Mucosa of descending colon (tissue), 3 donors: ENCODE data around the gene MFSD1. TPM values are rescaled to one million over a fixed set of nuclear protein-coding genes. Genes with fewer than 3 reads are reported as not detected.

Experiments used
- ATAC-seq: fragments of 200-7000 bp; cut with Tn5 transposase; one replicate; pipeline ENCODE4 v1.9.1; 2020; ENCODE audit warnings: mild to moderate bottlenecking, moderate library complexity
- DNase-seq, 3 donors: peaks; one replicate each; pipeline ENCODE4 v3.0.0-alpha.2; 2020
- H3K36me3 ChIP-seq: fragments of 200-600 bp; one replicate; pipeline ENCODE4 v1.8.0; 2021; ENCODE audit warnings: low read depth, mild to moderate bottlenecking
- H3K4me1 ChIP-seq: fragments of 200-600 bp; one replicate; pipeline ENCODE4 v1.8.0; 2021; ENCODE audit warnings: low read depth, mild to moderate bottlenecking
- H3K4me3 ChIP-seq: fragments of 200-600 bp; one replicate; pipeline ENCODE4 v1.8.0; 2021; ENCODE audit warnings: mild to moderate bottlenecking
- H3K9me3 ChIP-seq: fragments of 200-600 bp; one replicate; pipeline ENCODE4 v1.8.0; 2021; ENCODE audit warnings: mild to moderate bottlenecking
- CTCF ChIP-seq: fragments of 200-600 bp; IDR thresholded peaks from one replicate; pipeline ENCODE4 v1.8.0; 2022; ENCODE audit warnings: antibody characterized with exemption, mild to moderate bottlenecking
- intact Hi-C, 2 donors: fragments of 100-400 bp; cut with DNase I in 1 of 2; cut with micrococcal nuclease in 1 of 2; formaldehyde crosslinking; loops; one replicate each; pipeline versions ENCODE4 v1.11.0 to v1.11.1; 2022; cut with DNase I, micrococcal nuclease
- total RNA-seq, 3 donors: library from RNA; stranded (reverse); fragmentation: NEBNext Ultra II Directional in 2 of 3; extraction: Animal tissue kit (Norgen Biotek cat#: 25700) in 2 of 3; gene quantifications; one replicate each; pipeline versions ENCODE4 v1.2.1 to v1.2.4, GENCODE V29; 2021 to 2023
- donor health status: DM: no; HTN: no; CAD: no; lungs with moderate emphysema.
- donor health status: DM: no; HTN: no; CAD: no.
- donor health status: DM: no; HTN: yes; CAD: no.

MFSD1 gene
- total RNA-seq, 3 donors from 2014 or later, result 55.3 to 77.8 (median 59.4) TPM

GRCh38 chr3:158769549-158769948, 32.3 kb upstream of the MFSD1 start:
- H3K9me3 ChIP-seq, result no peaks in the 10 kb centered on the region
- ATAC-seq, result no peak
- no peak for TF ChIP-seq CTCF

DNA sequence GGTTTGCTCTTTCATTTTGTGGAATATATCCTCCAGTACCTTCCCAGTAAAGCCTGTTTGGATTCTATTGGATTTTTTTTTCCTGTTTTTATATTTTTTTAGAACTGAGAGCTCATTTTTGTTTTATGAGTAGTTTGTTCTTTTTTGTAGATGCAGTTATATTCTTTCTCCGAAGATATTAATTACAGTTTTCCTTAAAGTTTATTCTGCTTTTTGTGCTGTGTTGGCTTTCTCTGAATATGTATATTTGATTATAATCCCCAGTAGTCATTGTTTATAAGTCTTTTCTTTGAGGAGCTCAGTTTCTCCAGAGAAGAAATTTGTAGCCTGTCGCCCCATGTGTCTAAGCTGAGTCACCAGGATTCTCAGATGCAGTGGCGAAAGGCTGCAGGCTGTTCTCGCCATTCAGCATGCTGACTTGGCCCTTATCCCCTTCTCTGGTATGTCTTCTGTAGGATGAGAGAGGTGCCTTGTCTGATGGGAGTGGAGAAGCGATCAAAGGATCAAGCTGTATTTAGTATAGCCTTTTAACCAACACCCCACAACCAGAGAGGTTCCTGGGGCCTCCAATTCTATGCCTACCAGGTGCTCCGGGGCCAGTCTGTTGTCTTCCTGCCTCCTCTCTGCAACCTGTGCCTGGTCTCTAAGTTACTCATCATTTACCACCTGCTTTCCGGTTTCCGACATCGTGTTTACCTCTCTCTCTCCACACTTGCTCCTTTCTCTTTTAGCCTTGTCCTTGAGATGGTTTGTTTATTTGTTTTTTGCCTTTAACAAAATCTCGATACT, 31.7 kb upstream of the MFSD1 start:
- TF ChIP-seq CTCF, result no peak
- no peak for ATAC-seq
- Histone ChIP-seq H3K9me3 (no peaks in the 10 kb centered on the region), H3K4me1 (peaks cover 10% of the 10 kb centered on the region), H3K36me3 (no peaks in the 10 kb centered on the region), H3K4me3 (no peak overlapping the region)
- DNase-seq, result no peak
- intact Hi-C loops, result no loop called here

More at GRCh38 chr3:158769549-158769948, 32.3 kb upstream of the MFSD1 start:
- no peak for DNase-seq
- intact Hi-C loops, result no loop called here
- Histone ChIP-seq H3K4me1 (peaks cover 10% of the 10 kb centered on the region), H3K36me3 (no peaks in the 10 kb centered on the region), H3K4me3 (no peak overlapping the region)

DNA sequence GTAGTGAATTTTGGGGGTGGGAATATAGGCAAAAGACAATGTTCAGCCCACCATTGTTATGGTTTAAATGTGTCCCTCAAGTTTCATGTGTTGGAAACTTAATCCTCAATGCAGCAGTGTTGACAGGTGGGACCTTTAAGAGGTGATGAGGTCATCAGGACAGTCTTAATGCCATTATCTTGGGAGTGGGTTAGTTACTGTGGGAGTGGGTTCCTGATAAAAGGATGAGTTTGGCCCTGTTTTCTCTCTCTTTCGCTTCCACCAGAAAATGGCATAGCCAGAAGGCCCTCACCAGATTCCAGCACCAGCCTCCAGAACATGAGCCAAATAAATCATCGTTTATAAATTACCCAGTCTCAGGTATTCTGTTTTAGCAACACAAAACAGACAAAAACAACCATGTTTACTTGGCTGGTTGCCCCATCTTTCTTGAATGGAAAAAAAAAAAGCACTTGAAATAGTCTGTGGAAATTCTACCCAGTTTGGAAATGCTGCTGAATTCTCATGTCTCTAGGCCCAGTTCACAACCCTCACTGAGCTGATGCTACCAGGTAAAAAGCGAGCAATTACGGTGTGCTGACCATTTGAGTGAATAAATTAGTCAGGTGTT, 31.0 kb upstream of the MFSD1 start:
- H3K36me3 ChIP-seq, result no peaks in the 10 kb centered on the region
- H3K4me3 ChIP-seq, result no peak overlapping the region
- no peaks in the 10 kb centered on the region for H3K9me3 ChIP-seq
- DNase-seq (no peak), ATAC-seq (no peak)
- intact Hi-C loops, result no loop called here
- TF ChIP-seq CTCF, result no peak
- H3K4me1 ChIP-seq, result peaks cover 10% of the 10 kb centered on the region

DNA sequence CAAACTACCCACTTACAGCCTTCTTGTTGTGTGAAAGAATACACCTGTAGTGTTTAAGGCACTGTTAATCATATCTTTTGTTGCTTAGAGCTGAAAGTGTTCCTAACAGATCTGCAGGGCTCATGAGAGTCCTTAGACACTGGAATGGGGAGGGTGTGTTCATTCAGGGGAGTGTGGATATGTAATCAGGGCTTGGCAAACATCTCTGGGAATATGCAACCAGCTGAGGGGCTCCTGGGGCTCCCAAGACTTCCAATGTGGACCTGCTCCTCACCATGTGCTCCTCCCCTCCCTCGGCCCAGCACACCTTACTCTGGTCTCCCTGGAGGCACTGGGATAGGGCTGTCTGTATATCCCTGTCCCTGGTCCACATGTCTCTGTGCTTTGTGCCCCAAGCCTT, 30.3 kb upstream of the MFSD1 start:
- Histone ChIP-seq H3K9me3 (no peaks in the 10 kb centered on the region), H3K4me1 (peaks cover 10% of the 10 kb centered on the region)
- DNase-seq, result no peak

GRCh38 chr3:158771982-158772381, 29.9 kb upstream of the MFSD1 start:
- intact Hi-C loops, result no loop called here
- peak; percentile 36 for ATAC-seq

More for the DNA sequence above, 30.3 kb upstream of the MFSD1 start:
- peak; percentile 24 for ATAC-seq
- Histone ChIP-seq H3K4me3 (no peak overlapping the region), H3K36me3 (no peaks in the 10 kb centered on the region)
- TF ChIP-seq CTCF, result no peak
- intact Hi-C loops, result no loop called here

More at GRCh38 chr3:158771982-158772381, 29.9 kb upstream of the MFSD1 start:
- H3K4me1 ChIP-seq, result peaks cover 10% of the 10 kb centered on the region
- no peak for DNase-seq
- TF ChIP-seq CTCF, result no peak
- H3K36me3 ChIP-seq, result no peaks in the 10 kb centered on the region
- no peaks in the 10 kb centered on the region for H3K9me3 ChIP-seq
- no peak overlapping the region for H3K4me3 ChIP-seq
